ENCODE measurements around the gene UCN.

UCN gene

GRCh38 chr2:27263287-27264252 is 44.7 kb downstream of the UCN start:
- TF ChIP-seq ZFX (IDR thresholded peaks at IDR 0.05), result no peak
- TF ChIP-seq CTCF (conservative IDR thresholded peaks at IDR 0.05), result no peak
- no peak overlapping the region for H3K27ac ChIP-seq

- TF ChIP-seq ZFX (IDR thresholded peaks at IDR 0.05) (no peak), CTCF (conservative IDR thresholded peaks at IDR 0.05) (no peak)
- no peak within 1 kb of the TSS; the same call in 1 of the 2 replicates for H3K27ac ChIP-seq
Observed at GRCh38 chr2:27262379-27263286, 45.6 kb downstream of the UCN start, which contains the start of gene SLC30A3. Gene SLC30A3 (minus strand): TSS chr2:27263047. CDS start chr2:27262906, 141 bp downstream.

GRCh38 chr2:27261926-27262298 is 46.3 kb downstream of the UCN start:
- no peak for TF ChIP-seq CTCF (conservative IDR thresholded peaks at IDR 0.05)
- no peak for TF ChIP-seq ZFX (IDR thresholded peaks at IDR 0.05)
- no peak overlapping the region for H3K27ac ChIP-seq

- TF ChIP-seq ZFX (IDR thresholded peaks at IDR 0.05) (no peak), CTCF (conservative IDR thresholded peaks at IDR 0.05) (no peak)
- no peak overlapping the region for H3K27ac ChIP-seq
Observed at GRCh38 chr2:27261241-27261925, 46.9 kb downstream of the UCN start.

- TF ChIP-seq CTCF (conservative IDR thresholded peaks at IDR 0.05) (no peak), ZFX (IDR thresholded peaks at IDR 0.05) (no peak)
- H3K27ac ChIP-seq, result no peak overlapping the region
Observed at GRCh38 chr2:27258051-27258450, 50.2 kb downstream of the UCN start.

All from C4-2B (cell line).